Measurements from ENCODE around the gene STAC2. TPM values are rescaled to one million over a fixed set of nuclear protein-coding genes. Genes with fewer than 3 reads are reported as not detected.
A peak's percentile ranks its signal among the peaks of the same experiment; 100 is the strongest.

STAC2 gene
- total RNA-seq, 1 experiment from 2014 or later: 1.2 TPM

GRCh38 chr17:39205112-39205526 lies 20.6 kb downstream of the STAC2 start:
- POLR2A ChIA-PET: interaction anchor here (2.3 to 5.2 kb wide), 3 partner anchors 30 to 40 kb away, joined by 8 to 75 read pairs (median 20); no protein-coding TSS in a partner anchor
- BruUV-seq (replicated peaks): no TSS peak
- DNase-seq (ENCODE audit: unreplicated experiment): no peak
- Mint-ChIP-seq H3K27me3 (ENCODE audit: insufficient read depth, unreplicated experiment) (no peaks in the 10 kb centered on the region), H3K4me1 (ENCODE audit: insufficient read depth, unreplicated experiment) (peaks cover 35% of the 10 kb centered on the region), H3K27ac (ENCODE audit: low read depth, unreplicated experiment) (no peak overlapping the region), H3K36me3 (ENCODE audit: insufficient read depth, unreplicated experiment) (peaks cover 61% of the 10 kb centered on the region), H3K4me3 (ENCODE audit: unreplicated experiment) (no peak overlapping the region), H3K9me3 (ENCODE audit: unreplicated experiment) (no peaks in the 10 kb centered on the region)
- CTCF ChIA-PET: interaction anchor here (0.6 to 13.7 kb wide), 3 partner anchors 35 to 473 kb away, joined by 4 to 485 read pairs (median 5); no protein-coding TSS in a partner anchor
- no peak for TF ChIP-seq CTCF (IDR thresholded peaks at IDR 0.05; ENCODE audit: unreplicated experiment)
- intact Hi-C loops (cut with micrococcal nuclease): loop anchor here (5.0 kb wide), 1 partner anchor 197 kb away; the partner anchor contains the start of gene FBXL20

GRCh38 chr17:39204245-39204644 lies 21.5 kb downstream of the STAC2 start:
- CTCF ChIA-PET: interaction anchor here (1.0 to 13.7 kb wide), 2 partner anchors 36 to 221 kb away, joined by 5 to 485 read pairs; no protein-coding TSS in a partner anchor
- BruUV-seq (replicated peaks): TSS peak; percentile 1
- DNase-seq (ENCODE audit: unreplicated experiment): no peak
- no peak for TF ChIP-seq CTCF (IDR thresholded peaks at IDR 0.05; ENCODE audit: unreplicated experiment)
- Mint-ChIP-seq H3K27ac (ENCODE audit: low read depth, unreplicated experiment) (no peak overlapping the region), H3K4me3 (ENCODE audit: unreplicated experiment) (no peak overlapping the region), H3K9me3 (ENCODE audit: unreplicated experiment) (no peaks in the 10 kb centered on the region), H3K27me3 (ENCODE audit: insufficient read depth, unreplicated experiment) (no peaks in the 10 kb centered on the region), H3K36me3 (ENCODE audit: insufficient read depth, unreplicated experiment) (peaks cover 68% of the 10 kb centered on the region), H3K4me1 (ENCODE audit: insufficient read depth, unreplicated experiment) (peaks cover 37% of the 10 kb centered on the region)
- intact Hi-C loops (cut with micrococcal nuclease): no loop called here
- POLR2A ChIA-PET: interaction anchor here (1.0 to 1.4 kb wide), 3 partner anchors 32 to 50 kb away, joined by 3 to 5 read pairs (median 3); no protein-coding TSS in a partner anchor

DNA sequence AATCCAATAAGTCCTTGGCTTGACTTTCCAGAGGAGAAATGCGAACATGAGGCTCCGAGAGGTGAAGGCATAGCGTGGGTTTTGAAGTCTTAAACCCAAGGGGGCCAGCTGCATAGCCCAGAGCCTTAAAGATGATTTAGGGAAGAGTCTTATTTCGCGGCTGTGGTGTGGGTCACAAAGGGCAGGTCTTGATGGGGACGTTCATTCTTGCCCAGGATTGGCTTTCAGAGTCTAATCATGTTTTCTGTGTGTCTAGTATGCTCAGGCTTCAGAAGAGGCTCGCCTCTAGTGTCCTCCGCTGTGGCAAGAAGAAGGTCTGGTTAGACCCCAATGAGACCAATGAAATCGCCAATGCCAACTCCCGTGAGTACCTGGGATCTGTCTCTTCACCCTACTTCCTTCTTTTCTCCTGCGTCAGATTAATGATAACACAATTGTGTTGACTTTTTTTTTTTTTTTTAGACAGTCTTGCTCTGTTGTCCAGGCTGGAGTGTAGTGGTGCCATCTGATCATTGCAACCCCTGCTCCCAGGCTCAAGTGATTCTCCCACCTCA lies 24.7 kb downstream of the STAC2 start:
- no TSS peak for BruUV-seq (replicated peaks)

More for the DNA sequence above, 24.7 kb downstream of the STAC2 start:
- TF ChIP-seq CTCF (IDR thresholded peaks at IDR 0.05; ENCODE audit: unreplicated experiment): no peak
- Mint-ChIP-seq H3K4me3 (ENCODE audit: unreplicated experiment) (peak overlapping the region; percentile 90), H3K4me1 (ENCODE audit: insufficient read depth, unreplicated experiment) (peaks cover 22% of the 10 kb centered on the region), H3K27me3 (ENCODE audit: insufficient read depth, unreplicated experiment) (no peaks in the 10 kb centered on the region), H3K9me3 (ENCODE audit: unreplicated experiment) (no peaks in the 10 kb centered on the region), H3K36me3 (ENCODE audit: insufficient read depth, unreplicated experiment) (peaks cover 66% of the 10 kb centered on the region), H3K27ac (ENCODE audit: low read depth, unreplicated experiment) (peak overlapping the region; percentile 100)
- ChIA-PET POLR2A (interaction anchor here (0.7 to 2.5 kb wide), 11 partner anchors 8 to 348 kb away, joined by 3 to 34 read pairs (median 4); partner anchors contain the start of genes FBXL20, LASP1 and RPL23), CTCF (interaction anchor here (0.7 to 13.7 kb wide), 3 partner anchors 11 to 39 kb away, joined by 3 to 485 read pairs (median 3); no protein-coding TSS in a partner anchor)
- no peak for DNase-seq (ENCODE audit: unreplicated experiment)
- intact Hi-C loops (cut with micrococcal nuclease): no loop called here

All from MCF 10A (cell line).